ENCODE results near the gene BIRC7.

Gene BIRC7

DNA sequence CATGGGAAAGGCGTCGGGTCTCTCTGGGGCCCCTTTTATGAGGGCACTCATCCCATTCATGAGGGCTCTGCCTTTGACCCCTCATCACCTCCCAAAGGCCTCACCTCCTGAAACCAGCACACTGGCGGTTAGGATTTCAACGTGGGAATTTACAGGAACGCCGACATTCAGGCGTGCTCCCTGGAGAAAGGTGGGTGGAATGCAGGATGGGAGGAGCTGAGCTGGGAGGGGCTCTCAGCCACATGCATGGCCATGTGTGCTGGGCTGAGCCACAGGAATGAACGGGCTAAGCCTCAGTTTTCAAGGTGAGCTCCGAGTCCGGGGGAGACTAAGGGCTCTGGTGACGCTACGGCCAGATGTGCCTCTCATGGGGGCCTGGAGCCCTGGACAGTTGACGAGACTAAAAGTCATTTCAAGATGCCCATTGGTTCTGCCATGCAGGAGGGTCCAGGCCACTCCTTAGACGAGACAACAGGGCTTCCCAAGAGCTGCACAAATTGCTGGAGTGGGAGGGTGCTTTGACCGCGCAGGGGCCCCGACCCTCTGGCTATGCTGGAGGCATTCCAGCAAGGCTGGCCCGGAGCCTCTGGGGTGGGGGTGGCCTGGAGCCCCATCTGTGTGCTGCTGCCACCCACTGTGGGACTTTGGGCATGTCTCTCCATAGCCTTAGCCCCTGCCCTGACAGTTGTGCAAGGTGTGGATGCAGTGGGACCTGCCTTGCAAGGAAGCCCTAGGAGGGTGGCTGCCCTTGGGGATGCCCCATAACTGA is 33.1 kb downstream of the BIRC7 start:
- FAIRE-seq = no peak

- FAIRE-seq = no peak
Observed at GRCh38 chr20:63269724-63270123, 34.0 kb downstream of the BIRC7 start.

- FAIRE-seq = no peak
Observed at GRCh38 chr20:63270606-63271325, 35.1 kb downstream of the BIRC7 start.

GRCh38 chr20:63272105-63273058 is 36.7 kb downstream of the BIRC7 start, which contains the start of gene ARFGAP1:
ARFGAP1 (plus strand) TSS chr20:63272813; CDS start chr20:63275581, 2,768 bp downstream.
- no peak for FAIRE-seq

DNA sequence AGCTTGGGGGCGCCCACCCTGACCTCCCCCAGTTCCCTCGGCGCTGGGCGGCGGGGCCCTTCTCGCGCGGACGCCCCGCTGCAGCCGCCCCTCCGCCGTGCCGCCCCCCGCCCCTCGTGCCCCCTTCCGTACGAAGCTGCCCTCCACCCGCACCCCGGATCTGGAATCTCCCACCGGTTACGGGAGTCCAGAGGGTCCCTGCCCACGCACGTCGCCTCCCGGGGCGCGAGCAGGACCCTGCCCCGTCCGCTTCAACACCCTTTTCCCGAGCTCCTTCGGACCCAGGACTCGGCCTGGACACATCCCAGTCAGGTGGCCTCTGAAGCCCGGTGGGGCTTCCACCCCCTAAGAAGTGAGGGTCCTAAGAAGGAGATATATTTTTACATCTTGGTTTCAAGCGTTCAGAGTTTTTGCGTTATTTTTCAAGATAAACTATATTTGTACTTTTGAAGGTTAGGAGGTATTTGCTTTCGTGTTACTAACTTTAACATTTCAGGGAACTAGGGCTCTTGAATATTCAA is 37.4 kb downstream of the BIRC7 start:
- FAIRE-seq = no peak

DNA sequence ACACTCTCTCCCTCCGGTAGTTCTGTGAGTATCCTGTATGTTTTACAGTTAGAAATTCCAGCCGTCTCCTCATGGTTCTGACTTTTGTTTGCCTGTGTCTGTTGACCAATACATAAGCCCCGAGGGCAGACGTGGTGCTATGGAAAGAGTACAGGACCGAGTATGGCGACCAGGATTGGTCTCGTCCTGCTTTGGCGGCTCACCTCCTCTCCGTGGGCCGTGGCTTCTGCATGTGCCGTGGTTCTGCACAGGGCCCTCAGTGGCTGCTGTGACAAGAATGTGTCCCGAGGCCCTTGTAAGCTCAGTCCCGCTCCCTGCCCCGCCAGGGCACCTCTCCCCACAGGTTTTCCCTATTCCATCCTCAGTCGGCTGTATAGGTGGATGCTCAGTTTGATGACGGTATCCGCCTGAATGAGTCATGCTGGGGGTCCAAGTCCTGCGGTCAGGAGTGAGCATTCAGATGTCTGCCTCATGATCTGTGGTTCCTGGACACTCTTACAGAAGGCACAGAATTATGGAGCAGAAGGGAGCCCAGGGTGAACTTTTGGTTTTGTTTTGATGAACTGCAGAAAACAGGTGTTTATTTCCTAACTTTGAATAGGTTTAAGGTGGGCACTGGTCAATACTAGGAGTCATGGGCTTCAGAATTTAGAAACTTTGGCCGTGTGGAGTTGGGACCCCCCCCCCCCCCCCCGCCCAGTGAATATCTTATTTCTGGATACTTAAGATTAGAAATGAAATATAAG is 38.1 kb downstream of the BIRC7 start:
- no peak for FAIRE-seq

DNA sequence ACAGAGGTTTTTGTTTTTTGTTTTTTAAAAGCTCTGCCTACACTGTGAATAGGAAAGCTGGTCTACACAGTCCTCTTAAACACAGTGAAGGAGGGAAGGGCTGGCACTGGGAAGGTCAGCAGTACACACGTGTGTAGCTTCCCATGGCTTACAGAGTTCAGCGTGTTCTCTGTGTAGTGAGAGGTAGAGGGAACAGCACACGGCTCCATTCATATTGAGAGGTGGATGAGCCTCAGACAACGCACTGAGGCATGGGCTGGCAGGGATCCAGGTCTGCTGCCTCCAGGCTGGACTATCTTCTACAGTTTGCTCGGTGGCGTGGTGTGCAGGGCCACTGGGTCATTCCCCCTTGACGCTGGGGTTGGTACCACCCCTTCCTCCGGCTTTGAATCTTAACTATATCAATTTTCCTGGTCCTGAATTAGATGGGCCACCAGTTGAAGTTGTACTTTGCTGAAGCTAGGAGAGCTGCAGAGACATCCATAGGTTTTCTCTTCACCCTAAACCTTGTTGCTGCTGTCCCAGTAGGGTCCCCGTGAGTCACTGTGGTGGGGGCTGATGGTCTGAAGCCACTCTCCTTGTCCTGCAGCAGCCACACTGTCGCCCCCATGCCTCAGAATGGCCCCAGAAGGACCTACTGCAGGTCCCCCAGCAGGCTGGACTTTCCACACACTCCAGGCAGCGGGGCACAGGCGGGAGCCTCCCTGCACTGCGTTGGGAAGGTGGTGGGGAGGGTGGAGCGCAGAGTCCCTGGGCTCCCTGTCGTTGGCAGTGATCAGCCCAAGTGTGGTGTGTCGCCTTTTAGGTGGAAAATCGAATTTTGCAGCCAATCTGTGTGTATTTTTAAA is 38.9 kb downstream of the BIRC7 start:
- no peak for FAIRE-seq

GRCh38 chr20:63275825-63276224 is 40.1 kb downstream of the BIRC7 start:
- no peak for FAIRE-seq

DNA sequence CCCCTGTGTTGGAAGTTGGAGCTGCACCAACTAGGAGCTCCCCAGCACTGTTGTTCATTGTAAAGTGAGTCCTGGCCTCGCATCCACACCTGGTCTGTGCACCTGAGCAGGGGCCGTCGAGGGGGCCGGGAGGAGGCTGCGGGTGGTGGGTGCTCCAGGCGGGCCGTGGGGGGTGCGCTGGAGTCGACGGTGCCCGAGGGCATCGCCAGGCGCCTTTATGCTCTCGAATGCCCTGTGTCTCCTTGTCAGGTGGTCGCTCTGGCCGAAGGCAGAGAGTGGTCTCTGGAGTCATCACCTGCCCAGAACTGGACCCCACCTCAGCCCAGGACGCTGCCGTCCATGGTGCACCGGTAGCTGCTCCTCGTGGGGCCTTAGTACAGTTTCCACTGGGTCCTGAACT is 41.3 kb downstream of the BIRC7 start:
- FAIRE-seq = no peak

- FAIRE-seq = no peak
Observed at GRCh38 chr20:63277466-63278272, 42.0 kb downstream of the BIRC7 start.

- FAIRE-seq = no peak
Observed at GRCh38 chr20:63278661-63279060, 43.0 kb downstream of the BIRC7 start.

DNA sequence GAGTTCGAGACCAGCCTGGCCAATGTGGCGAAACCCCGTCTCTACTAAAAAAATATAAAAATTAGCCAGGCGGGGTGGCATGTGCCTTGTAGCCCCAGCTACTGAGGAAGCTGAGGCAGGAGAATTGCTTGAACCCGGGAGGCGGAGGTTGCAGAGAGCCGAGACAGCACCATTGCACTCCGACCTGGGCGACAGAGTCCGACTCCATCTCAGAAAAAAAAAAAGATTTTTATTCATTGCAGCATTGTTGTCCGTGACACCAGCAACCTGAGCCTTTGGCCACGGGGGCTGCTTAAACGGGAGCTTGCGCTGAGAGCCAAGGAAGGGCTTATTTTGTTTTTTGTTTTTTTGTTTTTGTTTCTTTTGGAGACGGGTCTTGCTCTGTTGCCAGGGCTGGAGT is 44.2 kb downstream of the BIRC7 start:
- no peak for FAIRE-seq

DNA sequence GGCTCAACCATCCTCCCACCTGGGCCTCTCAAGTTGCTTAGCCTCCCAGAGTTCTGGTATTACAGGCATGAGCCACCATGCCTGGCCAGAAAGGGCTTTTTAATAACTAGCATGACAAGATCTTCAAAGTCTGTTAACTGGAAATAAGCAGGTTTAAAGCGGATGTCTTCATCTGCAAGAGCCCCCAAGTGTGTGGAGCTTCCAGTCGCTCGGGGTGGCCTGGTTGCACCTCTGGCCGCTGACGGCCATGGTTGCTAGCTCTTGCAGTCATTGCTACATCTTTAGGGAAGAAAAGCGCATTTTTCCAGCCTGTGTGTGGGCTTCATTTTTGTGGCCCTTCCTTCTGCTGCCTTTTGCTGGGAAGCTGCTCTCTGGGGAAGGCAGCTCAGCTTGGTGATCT is 44.7 kb downstream of the BIRC7 start:
- no peak for FAIRE-seq

GRCh38 chr20:63280929-63281545 is 45.3 kb downstream of the BIRC7 start:
- no peak for FAIRE-seq

GRCh38 chr20:63281742-63282665 is 46.3 kb downstream of the BIRC7 start:
- no peak for FAIRE-seq

DNA sequence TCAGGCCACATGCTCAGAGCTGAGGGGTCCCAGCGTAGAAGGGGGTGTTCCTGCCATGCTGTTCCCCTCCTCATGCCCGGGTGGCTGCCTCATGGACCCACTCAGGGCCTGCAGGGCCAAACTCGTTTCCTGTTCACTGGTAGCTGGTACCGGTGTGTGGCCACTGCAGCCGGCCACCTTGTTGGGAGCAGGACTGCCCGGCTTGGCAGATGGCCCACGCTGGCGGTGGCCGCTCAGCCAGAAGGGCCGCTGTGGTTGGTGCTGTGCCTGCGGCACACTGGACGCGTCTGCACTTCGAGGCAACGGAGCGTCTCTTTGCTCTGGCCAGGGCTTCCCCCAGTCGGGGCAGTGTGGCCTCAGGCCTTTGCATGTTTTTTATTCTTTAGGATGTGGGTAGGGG is 47.2 kb downstream of the BIRC7 start:
- FAIRE-seq = no peak

GRCh38 chr20:63283397-63284082 is 47.8 kb downstream of the BIRC7 start:
- FAIRE-seq = no peak

- FAIRE-seq = no peak
Observed at GRCh38 chr20:63284083-63284440, 48.4 kb downstream of the BIRC7 start.

Data from TTC549 (cell line).